ENCODE measurements around the gene MPZ. TPM values are rescaled to one million over a fixed set of nuclear protein-coding genes. Genes with fewer than 3 reads are reported as not detected.

The MPZ gene
- total RNA-seq, 1 experiment from 2014 or later: not detected

GRCh38 chr1:161285113-161285512, 24.7 kb downstream of the MPZ start:
- in situ Hi-C loops (cut with HindIII; ENCODE audit: low pct_unique_long_range_greater_than_20kb, low sequenced_read_pairs) (no loop called here), intact Hi-C loops (cut with micrococcal nuclease; ENCODE audit: unreplicated experiment) (no loop called here)
- ATAC-seq (no peak), DNase-seq (ENCODE audit: low read depth, low spot score) (no peak)
- BruUV-seq (replicated peaks): no TSS peak
- TF ChIP-seq POLR2AphosphoS5 (IDR thresholded peaks at IDR 0.05; ENCODE audit: low read depth, low read length) (no peak), SIN3A (IDR thresholded peaks at IDR 0.05; ENCODE audit: borderline replicate concordance, insufficient read depth, low read depth, low read length) (no peak), TCF7L2 (IDR thresholded peaks at IDR 0.05; ENCODE audit: low read depth, low read length) (no peak)
- TF ChIP-seq, protein P1, sequence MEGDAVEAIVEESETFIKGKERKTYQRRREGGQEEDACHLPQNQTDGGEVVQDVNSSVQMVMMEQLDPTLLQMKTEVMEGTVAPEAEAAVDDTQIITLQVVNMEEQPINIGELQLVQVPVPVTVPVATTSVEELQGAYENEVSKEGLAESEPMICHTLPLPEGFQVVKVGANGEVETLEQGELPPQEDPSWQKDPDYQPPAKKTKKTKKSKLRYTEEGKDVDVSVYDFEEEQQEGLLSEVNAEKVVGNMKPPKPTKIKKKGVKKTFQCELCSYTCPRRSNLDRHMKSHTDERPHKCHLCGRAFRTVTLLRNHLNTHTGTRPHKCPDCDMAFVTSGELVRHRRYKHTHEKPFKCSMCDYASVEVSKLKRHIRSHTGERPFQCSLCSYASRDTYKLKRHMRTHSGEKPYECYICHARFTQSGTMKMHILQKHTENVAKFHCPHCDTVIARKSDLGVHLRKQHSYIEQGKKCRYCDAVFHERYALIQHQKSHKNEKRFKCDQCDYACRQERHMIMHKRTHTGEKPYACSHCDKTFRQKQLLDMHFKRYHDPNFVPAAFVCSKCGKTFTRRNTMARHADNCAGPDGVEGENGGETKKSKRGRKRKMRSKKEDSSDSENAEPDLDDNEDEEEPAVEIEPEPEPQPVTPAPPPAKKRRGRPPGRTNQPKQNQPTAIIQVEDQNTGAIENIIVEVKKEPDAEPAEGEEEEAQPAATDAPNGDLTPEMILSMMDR (IDR thresholded peaks at IDR 0.05): no peak
- TF ChIP-seq, protein P2, sequence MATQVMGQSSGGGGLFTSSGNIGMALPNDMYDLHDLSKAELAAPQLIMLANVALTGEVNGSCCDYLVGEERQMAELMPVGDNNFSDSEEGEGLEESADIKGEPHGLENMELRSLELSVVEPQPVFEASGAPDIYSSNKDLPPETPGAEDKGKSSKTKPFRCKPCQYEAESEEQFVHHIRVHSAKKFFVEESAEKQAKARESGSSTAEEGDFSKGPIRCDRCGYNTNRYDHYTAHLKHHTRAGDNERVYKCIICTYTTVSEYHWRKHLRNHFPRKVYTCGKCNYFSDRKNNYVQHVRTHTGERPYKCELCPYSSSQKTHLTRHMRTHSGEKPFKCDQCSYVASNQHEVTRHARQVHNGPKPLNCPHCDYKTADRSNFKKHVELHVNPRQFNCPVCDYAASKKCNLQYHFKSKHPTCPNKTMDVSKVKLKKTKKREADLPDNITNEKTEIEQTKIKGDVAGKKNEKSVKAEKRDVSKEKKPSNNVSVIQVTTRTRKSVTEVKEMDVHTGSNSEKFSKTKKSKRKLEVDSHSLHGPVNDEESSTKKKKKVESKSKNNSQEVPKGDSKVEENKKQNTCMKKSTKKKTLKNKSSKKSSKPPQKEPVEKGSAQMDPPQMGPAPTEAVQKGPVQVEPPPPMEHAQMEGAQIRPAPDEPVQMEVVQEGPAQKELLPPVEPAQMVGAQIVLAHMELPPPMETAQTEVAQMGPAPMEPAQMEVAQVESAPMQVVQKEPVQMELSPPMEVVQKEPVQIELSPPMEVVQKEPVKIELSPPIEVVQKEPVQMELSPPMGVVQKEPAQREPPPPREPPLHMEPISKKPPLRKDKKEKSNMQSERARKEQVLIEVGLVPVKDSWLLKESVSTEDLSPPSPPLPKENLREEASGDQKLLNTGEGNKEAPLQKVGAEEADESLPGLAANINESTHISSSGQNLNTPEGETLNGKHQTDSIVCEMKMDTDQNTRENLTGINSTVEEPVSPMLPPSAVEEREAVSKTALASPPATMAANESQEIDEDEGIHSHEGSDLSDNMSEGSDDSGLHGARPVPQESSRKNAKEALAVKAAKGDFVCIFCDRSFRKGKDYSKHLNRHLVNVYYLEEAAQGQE (IDR thresholded peaks at IDR 0.05; ENCODE audit: insufficient read depth in 1 of 2, low read depth in 2 of 2, low read length in 1 of 2): no peak
- Histone ChIP-seq H3K4me1 (ENCODE audit: control insufficient read depth, insufficient read depth, low read length) (no peaks in the 10 kb centered on the region), H3K27ac (ENCODE audit: low read length) (no peak overlapping the region), H3K9me3 (ENCODE audit: control insufficient read depth, insufficient read depth, low read depth, low read length) (no peaks in the 10 kb centered on the region), H3K4me3 (ENCODE audit: low read depth in 2 of 2, low read length in 2 of 2) (no peak overlapping the region), H3K36me3 (ENCODE audit: control insufficient read depth, insufficient read depth, low read length) (no peaks in the 10 kb centered on the region), H3K27me3 (ENCODE audit: control insufficient read depth, insufficient read depth, low read length) (peaks cover 19% of the 10 kb centered on the region)
- ChIA-PET POLR2A (interaction anchor here (0.6 kb wide), 1 partner anchor 32 kb away, joined by 3 read pairs; no protein-coding TSS in a partner anchor), CTCF (interaction anchor here (0.6 kb wide), 1 partner anchor 31 kb away, joined by 3 read pairs; no protein-coding TSS in a partner anchor)

GRCh38 chr1:161282991-161283390, 26.8 kb downstream of the MPZ start:
- no TSS peak for BruUV-seq (replicated peaks)
- POLR2A ChIA-PET: interaction anchor here (0.7 kb wide), 1 partner anchor 25 kb away, joined by 3 read pairs; no protein-coding TSS in a partner anchor
- ATAC-seq (no peak), DNase-seq (ENCODE audit: low read depth, low spot score) (no peak)
- Histone ChIP-seq H3K4me3 (ENCODE audit: low read depth in 2 of 2, low read length in 2 of 2) (no peak overlapping the region), H3K9me3 (ENCODE audit: control insufficient read depth, insufficient read depth, low read depth, low read length) (no peaks in the 10 kb centered on the region), H3K36me3 (ENCODE audit: control insufficient read depth, insufficient read depth, low read length) (no peaks in the 10 kb centered on the region), H3K27me3 (ENCODE audit: control insufficient read depth, insufficient read depth, low read length) (peaks cover 22% of the 10 kb centered on the region), H3K27ac (ENCODE audit: low read length) (no peak overlapping the region), H3K4me1 (ENCODE audit: control insufficient read depth, insufficient read depth, low read length) (no peaks in the 10 kb centered on the region)
- intact Hi-C loops (cut with micrococcal nuclease; ENCODE audit: unreplicated experiment): no loop called here
- TF ChIP-seq SIN3A (IDR thresholded peaks at IDR 0.05; ENCODE audit: borderline replicate concordance, insufficient read depth, low read depth, low read length) (no peak), POLR2AphosphoS5 (IDR thresholded peaks at IDR 0.05; ENCODE audit: low read depth, low read length) (no peak), TCF7L2 (IDR thresholded peaks at IDR 0.05; ENCODE audit: low read depth, low read length) (no peak)
- TF ChIP-seq, protein P1 (IDR thresholded peaks at IDR 0.05): no peak
- TF ChIP-seq, protein P2 (IDR thresholded peaks at IDR 0.05; ENCODE audit: insufficient read depth in 1 of 2, low read depth in 2 of 2, low read length in 1 of 2): no peak
- CTCF ChIA-PET: no interaction called here
- in situ Hi-C loops (cut with HindIII; ENCODE audit: low pct_unique_long_range_greater_than_20kb, low sequenced_read_pairs): no loop called here

Measured in Panc1 (cell line).